ENCODE measurements around the gene TFDP2.
"Not testable (repeated sequence)": the region's sequence is repeated elsewhere in the genome, so short reads cannot be mapped to it uniquely, and the experiment has no call there.

Gene TFDP2

DNA sequence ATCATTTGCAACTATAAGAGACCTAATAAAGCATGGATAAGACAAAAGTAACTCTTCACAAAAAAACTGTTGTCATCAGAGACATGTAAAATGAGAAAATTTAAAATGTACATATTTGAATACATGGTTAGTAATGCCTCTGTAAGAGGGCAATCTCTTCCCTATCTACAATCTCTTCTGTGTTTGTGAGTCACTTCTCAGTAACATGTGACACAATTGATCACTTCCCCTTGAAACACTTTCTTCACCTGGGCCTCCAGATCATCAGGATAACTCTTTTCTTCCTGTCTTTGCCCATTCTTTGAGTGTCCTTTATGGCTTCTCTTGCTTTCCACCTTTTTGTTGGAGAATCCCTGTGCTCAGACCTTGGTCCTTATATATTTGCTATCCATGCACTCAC, 50.4 kb downstream of the TFDP2 start:
- ATAC-seq: no peak
- TF ChIP-seq, protein P1, sequence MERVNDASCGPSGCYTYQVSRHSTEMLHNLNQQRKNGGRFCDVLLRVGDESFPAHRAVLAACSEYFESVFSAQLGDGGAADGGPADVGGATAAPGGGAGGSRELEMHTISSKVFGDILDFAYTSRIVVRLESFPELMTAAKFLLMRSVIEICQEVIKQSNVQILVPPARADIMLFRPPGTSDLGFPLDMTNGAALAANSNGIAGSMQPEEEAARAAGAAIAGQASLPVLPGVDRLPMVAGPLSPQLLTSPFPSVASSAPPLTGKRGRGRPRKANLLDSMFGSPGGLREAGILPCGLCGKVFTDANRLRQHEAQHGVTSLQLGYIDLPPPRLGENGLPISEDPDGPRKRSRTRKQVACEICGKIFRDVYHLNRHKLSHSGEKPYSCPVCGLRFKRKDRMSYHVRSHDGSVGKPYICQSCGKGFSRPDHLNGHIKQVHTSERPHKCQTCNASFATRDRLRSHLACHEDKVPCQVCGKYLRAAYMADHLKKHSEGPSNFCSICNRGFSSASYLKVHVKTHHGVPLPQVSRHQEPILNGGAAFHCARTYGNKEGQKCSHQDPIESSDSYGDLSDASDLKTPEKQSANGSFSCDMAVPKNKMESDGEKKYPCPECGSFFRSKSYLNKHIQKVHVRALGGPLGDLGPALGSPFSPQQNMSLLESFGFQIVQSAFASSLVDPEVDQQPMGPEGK (CRISPR knock-in tag; IDR thresholded peaks at IDR 0.05; ENCODE audit: borderline replicate concordance): no peak
- no peak for TF ChIP-seq ZNF8 (CRISPR knock-in tag; IDR thresholded peaks at IDR 0.05)
- no peak for TF ChIP-seq ISL1 (CRISPR knock-in tag; IDR thresholded peaks at IDR 0.05)
- TF ChIP-seq BACH2 (CRISPR knock-in tag; IDR thresholded peaks at IDR 0.05; ENCODE audit: borderline replicate concordance): no peak
- TF ChIP-seq ZNF70 (CRISPR knock-in tag; IDR thresholded peaks at IDR 0.05): no peak
- no peak for TF ChIP-seq ZFP3 (CRISPR knock-in tag; IDR thresholded peaks at IDR 0.05)
- TF ChIP-seq TCF4 (CRISPR knock-in tag; IDR thresholded peaks at IDR 0.05; ENCODE audit: borderline replicate concordance): no peak
- TF ChIP-seq ZFP30 (CRISPR knock-in tag; IDR thresholded peaks at IDR 0.05): no peak

DNA sequence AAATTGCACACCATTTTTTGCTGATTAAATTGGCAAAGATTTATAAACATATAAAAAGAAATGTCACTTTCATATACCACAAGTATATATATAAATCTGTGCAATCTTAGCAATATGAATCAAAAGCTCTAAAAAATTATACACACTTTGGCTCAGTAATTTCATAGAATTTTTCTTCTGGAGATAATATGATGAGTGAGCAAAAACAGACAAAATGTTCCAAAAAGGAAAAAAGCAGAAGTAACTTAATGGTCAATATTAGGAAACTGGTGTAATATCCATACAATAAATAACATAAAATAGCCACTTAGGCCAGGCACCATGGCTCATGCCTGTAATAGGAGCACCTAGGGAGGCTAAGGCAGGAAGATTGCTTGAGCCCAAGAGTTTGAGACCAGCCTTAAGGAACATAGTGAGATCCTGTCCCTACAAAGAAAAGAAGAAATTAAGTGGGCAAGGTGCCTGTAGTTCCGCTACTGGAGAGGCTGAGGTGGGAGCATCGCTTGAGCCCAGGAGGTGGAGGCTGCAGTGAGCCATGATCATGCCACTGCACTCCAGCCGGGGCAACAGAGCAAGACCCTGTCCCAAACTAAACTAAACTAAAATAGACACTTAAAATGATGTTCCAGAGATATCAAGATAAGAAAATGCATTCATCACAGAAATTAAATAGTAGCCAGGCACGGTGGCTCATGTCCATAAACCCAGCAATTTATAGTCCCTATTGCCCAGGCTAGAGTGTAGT, 52.1 kb downstream of the TFDP2 start:
- ATAC-seq: no peak
- no peak for TF ChIP-seq ZNF70 (CRISPR knock-in tag; IDR thresholded peaks at IDR 0.05)
- no peak for TF ChIP-seq PPARA (CRISPR knock-in tag; IDR thresholded peaks at IDR 0.05; ENCODE audit: borderline replicate concordance)
- no peak for TF ChIP-seq SNAI2 (CRISPR knock-in tag; IDR thresholded peaks at IDR 0.05)
- no peak for TF ChIP-seq ZFP3 (CRISPR knock-in tag; IDR thresholded peaks at IDR 0.05)
- TF ChIP-seq, protein P2, sequence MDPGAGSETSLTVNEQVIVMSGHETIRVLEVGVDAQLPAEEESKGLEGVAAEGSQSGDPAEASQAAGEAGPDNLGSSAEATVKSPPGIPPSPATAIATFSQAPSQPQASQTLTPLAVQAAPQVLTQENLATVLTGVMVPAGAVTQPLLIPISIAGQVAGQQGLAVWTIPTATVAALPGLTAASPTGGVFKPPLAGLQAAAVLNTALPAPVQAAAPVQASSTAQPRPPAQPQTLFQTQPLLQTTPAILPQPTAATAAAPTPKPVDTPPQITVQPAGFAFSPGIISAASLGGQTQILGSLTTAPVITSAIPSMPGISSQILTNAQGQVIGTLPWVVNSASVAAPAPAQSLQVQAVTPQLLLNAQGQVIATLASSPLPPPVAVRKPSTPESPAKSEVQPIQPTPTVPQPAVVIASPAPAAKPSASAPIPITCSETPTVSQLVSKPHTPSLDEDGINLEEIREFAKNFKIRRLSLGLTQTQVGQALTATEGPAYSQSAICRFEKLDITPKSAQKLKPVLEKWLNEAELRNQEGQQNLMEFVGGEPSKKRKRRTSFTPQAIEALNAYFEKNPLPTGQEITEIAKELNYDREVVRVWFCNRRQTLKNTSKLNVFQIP (CRISPR knock-in tag; IDR thresholded peaks at IDR 0.05; ENCODE audit: borderline replicate concordance, low read depth): no peak
- TF ChIP-seq, protein P3, sequence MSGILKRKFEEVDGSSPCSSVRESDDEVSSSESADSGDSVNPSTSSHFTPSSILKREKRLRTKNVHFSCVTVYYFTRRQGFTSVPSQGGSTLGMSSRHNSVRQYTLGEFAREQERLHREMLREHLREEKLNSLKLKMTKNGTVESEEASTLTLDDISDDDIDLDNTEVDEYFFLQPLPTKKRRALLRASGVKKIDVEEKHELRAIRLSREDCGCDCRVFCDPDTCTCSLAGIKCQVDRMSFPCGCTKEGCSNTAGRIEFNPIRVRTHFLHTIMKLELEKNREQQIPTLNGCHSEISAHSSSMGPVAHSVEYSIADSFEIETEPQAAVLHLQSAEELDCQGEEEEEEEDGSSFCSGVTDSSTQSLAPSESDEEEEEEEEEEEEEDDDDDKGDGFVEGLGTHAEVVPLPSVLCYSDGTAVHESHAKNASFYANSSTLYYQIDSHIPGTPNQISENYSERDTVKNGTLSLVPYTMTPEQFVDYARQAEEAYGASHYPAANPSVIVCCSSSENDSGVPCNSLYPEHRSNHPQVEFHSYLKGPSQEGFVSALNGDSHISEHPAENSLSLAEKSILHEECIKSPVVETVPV (CRISPR knock-in tag; IDR thresholded peaks at IDR 0.05): no peak

DNA sequence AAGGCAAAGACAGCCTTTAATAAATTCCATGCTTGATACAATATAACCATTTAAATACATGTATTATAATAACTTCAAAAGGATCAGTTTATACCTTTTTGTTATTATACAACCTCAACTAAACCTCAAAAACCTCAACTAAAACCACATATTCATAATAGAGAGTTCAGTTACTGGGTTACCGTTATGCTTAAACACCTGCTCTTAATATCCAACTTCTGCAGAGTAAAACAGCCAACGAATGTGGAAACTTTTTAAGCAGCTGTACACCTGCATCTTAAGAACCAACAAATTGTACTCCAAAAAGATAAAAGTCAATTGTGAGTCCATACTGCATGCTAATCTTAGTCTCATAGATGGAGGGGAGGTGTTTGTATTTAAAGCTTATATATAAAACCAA, 53.5 kb downstream of the TFDP2 start:
- TF ChIP-seq CSDC2 (CRISPR knock-in tag; IDR thresholded peaks at IDR 0.05) (no peak), OSR1 (CRISPR knock-in tag; IDR thresholded peaks at IDR 0.05) (no peak), TOX (CRISPR knock-in tag; IDR thresholded peaks at IDR 0.05; ENCODE audit: borderline replicate concordance) (no peak), SNAI2 (CRISPR knock-in tag; IDR thresholded peaks at IDR 0.05) (no peak), BACH2 (CRISPR knock-in tag; IDR thresholded peaks at IDR 0.05; ENCODE audit: borderline replicate concordance) (no peak), ISL1 (CRISPR knock-in tag; IDR thresholded peaks at IDR 0.05) (no peak), ZFP3 (CRISPR knock-in tag; IDR thresholded peaks at IDR 0.05) (no peak), ARNTL (CRISPR knock-in tag; IDR thresholded peaks at IDR 0.05; ENCODE audit: borderline replicate concordance, low read depth) (no peak), ESRRG (CRISPR knock-in tag; IDR thresholded peaks at IDR 0.05) (no peak), RARB (CRISPR knock-in tag; IDR thresholded peaks at IDR 0.05) (no peak), PPARA (CRISPR knock-in tag; IDR thresholded peaks at IDR 0.05; ENCODE audit: borderline replicate concordance) (no peak), ZNF8 (CRISPR knock-in tag; IDR thresholded peaks at IDR 0.05) (no peak), ZNF70 (CRISPR knock-in tag; IDR thresholded peaks at IDR 0.05) (no peak), TCF4 (CRISPR knock-in tag; IDR thresholded peaks at IDR 0.05; ENCODE audit: borderline replicate concordance) (no peak), ZFP30 (CRISPR knock-in tag; IDR thresholded peaks at IDR 0.05) (no peak)
- TF ChIP-seq, protein P2 (CRISPR knock-in tag; IDR thresholded peaks at IDR 0.05; ENCODE audit: borderline replicate concordance, low read depth): no peak
- TF ChIP-seq, protein P4, sequence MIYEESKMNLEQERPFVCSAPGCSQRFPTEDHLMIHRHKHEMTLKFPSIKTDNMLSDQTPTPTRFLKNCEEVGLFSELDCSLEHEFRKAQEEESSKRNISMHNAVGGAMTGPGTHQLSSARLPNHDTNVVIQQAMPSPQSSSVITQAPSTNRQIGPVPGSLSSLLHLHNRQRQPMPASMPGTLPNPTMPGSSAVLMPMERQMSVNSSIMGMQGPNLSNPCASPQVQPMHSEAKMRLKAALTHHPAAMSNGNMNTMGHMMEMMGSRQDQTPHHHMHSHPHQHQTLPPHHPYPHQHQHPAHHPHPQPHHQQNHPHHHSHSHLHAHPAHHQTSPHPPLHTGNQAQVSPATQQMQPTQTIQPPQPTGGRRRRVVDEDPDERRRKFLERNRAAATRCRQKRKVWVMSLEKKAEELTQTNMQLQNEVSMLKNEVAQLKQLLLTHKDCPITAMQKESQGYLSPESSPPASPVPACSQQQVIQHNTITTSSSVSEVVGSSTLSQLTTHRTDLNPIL (CRISPR knock-in tag; IDR thresholded peaks at IDR 0.05; ENCODE audit: low read depth): no peak
- no peak for ATAC-seq

DNA sequence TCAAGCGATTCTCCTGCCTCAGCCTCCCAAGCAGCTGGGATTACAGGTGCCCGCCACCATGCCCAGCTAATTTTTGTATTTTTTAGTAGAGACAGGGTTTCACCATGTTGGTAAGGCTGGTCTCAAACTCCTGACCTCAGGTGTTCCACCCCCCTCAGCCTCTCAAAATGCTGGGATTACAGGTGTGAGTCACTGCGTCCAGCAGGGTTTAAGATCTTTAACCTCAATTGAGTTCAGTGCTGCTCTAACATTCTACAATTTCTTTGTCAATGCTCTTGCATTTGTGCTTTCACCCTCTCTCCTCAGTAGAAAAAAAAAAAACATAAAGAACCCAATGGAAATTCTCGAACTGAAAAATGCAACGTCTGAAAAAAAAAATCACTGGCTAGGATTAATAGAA, 60.4 kb downstream of the TFDP2 start:
- not testable (repeated sequence) for ATAC-seq
